DOHH2 (cell line): ENCODE results near the gene CPXM1.

Experiments used
- H3F3A ChIP-seq: fragments of 200-600 bp; sonication (generic), shearing (Covaris generic); 2 replicates; pipeline ENCODE4 v1.6.0; 2016; ENCODE audit warnings: antibody characterized with exemption, mild to moderate bottlenecking; ENCODE audit not compliant: control insufficient read depth, insufficient read depth
- H3K27ac ChIP-seq: fragments of 200-600 bp; sonication (generic); 2 replicates; pipeline ENCODE4 v1.5.1; 2014; ENCODE audit warnings: low read depth, mild to moderate bottlenecking, low read length, moderate library complexity
- H3K27me3 ChIP-seq: fragments of 200-600 bp; sonication (generic); 2 replicates; pipeline ENCODE4 v1.6.1; 2014; ENCODE audit warnings: mild to moderate bottlenecking, low read length, mixed read lengths; ENCODE audit not compliant: control insufficient read depth
- H3K36me3 ChIP-seq: fragments of 200-600 bp; sonication (generic); 2 replicates; pipeline ENCODE4 v1.6.1; 2014; ENCODE audit warnings: mild to moderate bottlenecking, low read length, moderate library complexity, mixed read lengths; ENCODE audit not compliant: control insufficient read depth
- H3K4me1 ChIP-seq: fragments of 200-600 bp; sonication (generic); 2 replicates; pipeline ENCODE4 v1.6.1; 2014; ENCODE audit warnings: mild to moderate bottlenecking, low read length, mixed read lengths; ENCODE audit not compliant: control insufficient read depth
- H3K4me2 ChIP-seq: fragments of 200-600 bp; sonication (generic); 2 replicates; pipeline ENCODE4 v1.6.0; 2014; ENCODE audit warnings: mild to moderate bottlenecking, low read length, moderate library complexity
- H3K4me3 ChIP-seq: fragments of 200-600 bp; sonication (generic); 2 replicates; pipeline ENCODE4 v1.5.1; 2014; ENCODE audit warnings: mild to moderate bottlenecking, low read length, mixed read lengths
- H3K79me2 ChIP-seq: fragments of 200-600 bp; sonication (generic); 2 replicates; pipeline ENCODE4 v1.6.1; 2014; ENCODE audit warnings: mild to moderate bottlenecking, low read length, mixed read lengths; ENCODE audit not compliant: control insufficient read depth
- H3K9me2 ChIP-seq: fragments of 200-600 bp; sonication (generic); replicated peaks from 2 replicates; pipeline ENCODE4 v1.6.1; 2014; ENCODE audit warnings: mild to moderate bottlenecking, low read length, mixed read lengths; ENCODE audit not compliant: control insufficient read depth
- H3K9me3 ChIP-seq: fragments of 200-600 bp; sonication (generic); 2 replicates; pipeline ENCODE4 v1.6.1; 2014; ENCODE audit warnings: antibody characterized with exemption, low read length, mixed read lengths; ENCODE audit not compliant: control insufficient read depth, insufficient read depth
- H4K20me1 ChIP-seq: fragments of 200-600 bp; sonication (generic); 2 replicates; pipeline ENCODE4 v1.6.0; 2014; ENCODE audit warnings: low read depth, mild to moderate bottlenecking, antibody characterized with exemption, low read length, moderate library complexity; ENCODE audit not compliant: control insufficient read depth, insufficient read depth
- EZH2phosphoT487 ChIP-seq: fragments of 200-600 bp; sonication (generic); IDR thresholded peaks from 2 replicates; pipeline ENCODE4 v1.6.1; 2017; ENCODE audit warnings: borderline replicate concordance, mild to moderate bottlenecking, antibody characterized with exemption, low read length, moderate library complexity, mixed read lengths
- TF ChIP-seq, protein P1 (sequence below): fragments of 200-600 bp; sonication (generic); IDR thresholded peaks from one replicate; pipeline ENCODE4 v1.5.1; 2014; ENCODE audit warnings: antibody characterized with exemption, mild to moderate bottlenecking, low read depth, low read length; ENCODE audit not compliant: poor library complexity, severe bottlenecking

CPXM1 gene

DNA sequence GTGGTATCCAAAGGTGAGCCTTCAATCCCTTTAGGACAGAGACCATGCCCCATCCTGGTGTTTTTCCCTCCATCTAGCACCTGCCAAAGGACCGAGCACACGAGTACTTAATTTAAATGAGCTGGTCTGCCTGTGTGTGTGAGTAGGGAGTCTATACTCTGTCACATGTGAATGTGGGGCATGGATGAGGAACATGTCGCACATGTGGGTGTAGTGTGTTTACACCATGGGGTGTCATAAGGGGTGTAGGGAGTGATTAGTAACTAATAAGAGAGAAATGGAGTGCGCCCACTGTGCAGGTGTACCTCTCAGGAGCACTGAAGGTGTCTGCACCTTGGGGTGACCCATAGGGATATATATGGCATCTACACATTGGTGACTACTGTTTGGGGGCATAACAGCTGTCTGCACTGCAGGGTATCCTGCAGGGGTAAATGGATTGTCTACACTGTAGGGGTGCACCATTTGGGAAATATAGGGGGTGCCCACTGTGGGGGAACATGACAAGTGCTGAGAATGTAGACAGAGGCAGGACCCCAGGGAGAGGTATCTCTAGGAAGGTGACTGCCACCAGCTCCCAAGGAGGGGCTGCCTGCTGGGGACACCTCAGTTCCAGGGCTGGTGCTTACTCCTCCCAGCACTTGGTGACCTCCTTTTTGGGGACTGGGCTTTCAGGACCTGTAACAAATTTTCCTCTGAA, 54.3 kb downstream of the CPXM1 start:
- Histone ChIP-seq H3F3A (peaks cover 1% of the 10 kb centered on the region), H3K4me1 (no peaks in the 10 kb centered on the region), H3K79me2 (no peaks in the 10 kb centered on the region), H3K9me2 (no peaks in the 10 kb centered on the region), H3K27me3 (peaks cover 10% of the 10 kb centered on the region), H4K20me1 (no peaks in the 10 kb centered on the region), H3K9me3 (no peaks in the 10 kb centered on the region), H3K36me3 (no peaks in the 10 kb centered on the region), H3K4me2 (no peak overlapping the region), H3K27ac (no peak overlapping the region), H3K4me3 (no peak overlapping the region)
- TF ChIP-seq, protein P1, sequence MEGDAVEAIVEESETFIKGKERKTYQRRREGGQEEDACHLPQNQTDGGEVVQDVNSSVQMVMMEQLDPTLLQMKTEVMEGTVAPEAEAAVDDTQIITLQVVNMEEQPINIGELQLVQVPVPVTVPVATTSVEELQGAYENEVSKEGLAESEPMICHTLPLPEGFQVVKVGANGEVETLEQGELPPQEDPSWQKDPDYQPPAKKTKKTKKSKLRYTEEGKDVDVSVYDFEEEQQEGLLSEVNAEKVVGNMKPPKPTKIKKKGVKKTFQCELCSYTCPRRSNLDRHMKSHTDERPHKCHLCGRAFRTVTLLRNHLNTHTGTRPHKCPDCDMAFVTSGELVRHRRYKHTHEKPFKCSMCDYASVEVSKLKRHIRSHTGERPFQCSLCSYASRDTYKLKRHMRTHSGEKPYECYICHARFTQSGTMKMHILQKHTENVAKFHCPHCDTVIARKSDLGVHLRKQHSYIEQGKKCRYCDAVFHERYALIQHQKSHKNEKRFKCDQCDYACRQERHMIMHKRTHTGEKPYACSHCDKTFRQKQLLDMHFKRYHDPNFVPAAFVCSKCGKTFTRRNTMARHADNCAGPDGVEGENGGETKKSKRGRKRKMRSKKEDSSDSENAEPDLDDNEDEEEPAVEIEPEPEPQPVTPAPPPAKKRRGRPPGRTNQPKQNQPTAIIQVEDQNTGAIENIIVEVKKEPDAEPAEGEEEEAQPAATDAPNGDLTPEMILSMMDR, result no peak
- TF ChIP-seq EZH2phosphoT487, result no peak

DNA sequence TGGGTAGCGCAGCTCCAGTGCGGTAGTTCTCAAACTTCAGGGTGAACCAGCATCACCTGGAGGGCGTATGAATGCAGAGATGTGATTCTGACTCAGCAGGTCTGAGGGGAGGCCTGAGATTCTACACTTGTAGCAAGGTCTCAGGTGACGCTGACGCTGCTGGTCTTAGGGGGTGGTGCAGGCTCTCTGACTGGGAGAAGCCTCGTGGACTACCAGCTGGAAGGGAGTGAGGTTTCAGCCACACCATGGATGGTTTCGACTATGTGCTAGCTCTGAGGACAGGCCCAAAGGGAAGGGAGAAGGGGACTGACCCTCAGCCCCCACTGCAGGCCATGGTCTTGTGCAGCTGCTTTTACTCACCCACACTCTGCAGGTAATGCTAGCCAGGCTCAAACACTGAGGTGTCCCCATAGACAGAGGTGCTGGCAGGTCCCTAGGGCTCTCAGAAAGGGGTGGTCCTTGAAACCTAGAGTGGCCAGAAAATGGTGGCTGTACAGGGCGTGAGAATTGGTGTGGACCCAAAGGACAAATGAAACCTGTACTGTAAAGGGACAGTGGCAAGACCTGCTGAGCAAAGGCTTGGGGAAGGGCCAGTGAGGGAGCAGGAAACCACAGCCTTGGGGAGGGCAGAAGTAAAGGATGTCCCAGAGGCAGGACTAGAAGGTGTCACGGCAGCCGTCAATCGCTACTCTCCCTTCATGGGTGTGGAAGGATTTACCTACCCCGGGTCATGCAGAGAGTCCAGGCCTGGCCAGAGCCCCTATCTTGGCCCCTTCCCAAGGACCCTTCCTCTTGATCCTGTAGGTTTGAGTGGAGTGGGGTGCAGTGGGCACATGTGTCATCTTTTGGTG, 55.1 kb downstream of the CPXM1 start:
- no peaks in the 10 kb centered on the region for H3K4me1 ChIP-seq
- no peak overlapping the region for H3K4me2 ChIP-seq
- TF ChIP-seq, protein P1, result no peak
- no peak for TF ChIP-seq EZH2phosphoT487
- no peak overlapping the region for H3K27ac ChIP-seq
- H4K20me1 ChIP-seq, result no peaks in the 10 kb centered on the region
- no peaks in the 10 kb centered on the region for H3F3A ChIP-seq
- no peaks in the 10 kb centered on the region for H3K9me3 ChIP-seq
- peaks cover 7% of the 10 kb centered on the region for H3K27me3 ChIP-seq
- H3K79me2 ChIP-seq, result no peaks in the 10 kb centered on the region
- no peaks in the 10 kb centered on the region for H3K9me2 ChIP-seq
- no peak overlapping the region for H3K4me3 ChIP-seq
- H3K36me3 ChIP-seq, result no peaks in the 10 kb centered on the region
